BJ (cell line): ENCODE measurements around the gene STARD9. TPM values are rescaled to one million over a fixed set of nuclear protein-coding genes. Genes with fewer than 3 reads are reported as not detected.

Source experiments
- CTCF ChIA-PET: fragments of 350-600 bp; formaldehyde crosslinking; extraction: SDS; loops from one replicate; lab custom pipeline; 2021; ENCODE audit warnings: antibody characterized with exemption, inconsistent platforms; lab: Yijun Ruan, JAX
- POLR2A ChIA-PET: fragments of 300-600 bp; sonication (Branson Sonifier 250); formaldehyde crosslinking; extraction: SDS; loops from one replicate; lab custom pipeline; 2021; ENCODE audit warnings: antibody characterized with exemption; lab: Charles Lee
- DNase-seq: peaks from one replicate; pipeline ENCODE4 v3.0.0-alpha.2; 2011; ENCODE audit warnings: low read depth
- H3K27me3 ChIP-seq: 2 replicates; pipeline ENCODE4 v1.6.0; 2011; ENCODE audit warnings: low read length; ENCODE audit not compliant: control insufficient read depth, insufficient read depth
- H3K36me3 ChIP-seq: 2 replicates; pipeline ENCODE4 v1.5.1; 2011; ENCODE audit warnings: low read length; ENCODE audit not compliant: control insufficient read depth, insufficient read depth
- H3K4me3 ChIP-seq: 2 replicates; pipeline ENCODE4 v1.5.1; 2011; ENCODE audit warnings: low read depth, mild to moderate bottlenecking, control low read depth, low read length
- polyA plus RNA-seq: library from polyadenylated mRNA; depleted of rRNA; stranded (reverse); fragments of >200 nt; gene quantifications from 2 replicates; pipeline ENCODE4 v1.2.3, GENCODE V29; 2011
- TF ChIP-seq, protein P1 (sequence below): IDR thresholded peaks from 2 replicates; pipeline ENCODE4 v1.5.1; 2011; ENCODE audit warnings: low read depth, mild to moderate bottlenecking, control low read depth, inconsistent platforms, low read length, moderate library complexity; ENCODE audit not compliant: insufficient read depth

Gene STARD9
- polyA plus RNA-seq, 1 experiment, result 2.3 TPM

DNA sequence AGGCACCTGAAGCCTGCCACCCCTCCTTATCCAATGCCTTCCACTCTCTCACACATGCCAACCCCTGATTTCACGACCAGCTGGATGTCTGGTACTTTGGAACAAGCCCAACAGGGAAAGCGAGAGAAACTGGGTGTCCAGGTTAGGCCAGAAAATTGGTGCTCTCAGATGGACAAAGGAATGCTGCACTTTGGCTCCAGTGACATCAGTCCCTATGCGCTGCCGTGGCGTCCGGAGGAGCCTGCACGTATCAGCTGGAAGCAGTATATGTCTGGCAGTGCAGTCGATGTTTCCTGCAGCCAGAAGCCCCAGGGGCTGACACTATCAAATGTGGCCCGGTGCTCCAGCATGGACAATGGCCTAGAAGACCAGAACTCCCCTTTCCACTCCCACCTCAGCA, 116.4 kb downstream of the STARD9 start:
- TF ChIP-seq, protein P1, sequence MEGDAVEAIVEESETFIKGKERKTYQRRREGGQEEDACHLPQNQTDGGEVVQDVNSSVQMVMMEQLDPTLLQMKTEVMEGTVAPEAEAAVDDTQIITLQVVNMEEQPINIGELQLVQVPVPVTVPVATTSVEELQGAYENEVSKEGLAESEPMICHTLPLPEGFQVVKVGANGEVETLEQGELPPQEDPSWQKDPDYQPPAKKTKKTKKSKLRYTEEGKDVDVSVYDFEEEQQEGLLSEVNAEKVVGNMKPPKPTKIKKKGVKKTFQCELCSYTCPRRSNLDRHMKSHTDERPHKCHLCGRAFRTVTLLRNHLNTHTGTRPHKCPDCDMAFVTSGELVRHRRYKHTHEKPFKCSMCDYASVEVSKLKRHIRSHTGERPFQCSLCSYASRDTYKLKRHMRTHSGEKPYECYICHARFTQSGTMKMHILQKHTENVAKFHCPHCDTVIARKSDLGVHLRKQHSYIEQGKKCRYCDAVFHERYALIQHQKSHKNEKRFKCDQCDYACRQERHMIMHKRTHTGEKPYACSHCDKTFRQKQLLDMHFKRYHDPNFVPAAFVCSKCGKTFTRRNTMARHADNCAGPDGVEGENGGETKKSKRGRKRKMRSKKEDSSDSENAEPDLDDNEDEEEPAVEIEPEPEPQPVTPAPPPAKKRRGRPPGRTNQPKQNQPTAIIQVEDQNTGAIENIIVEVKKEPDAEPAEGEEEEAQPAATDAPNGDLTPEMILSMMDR, result no peak
- Histone ChIP-seq H3K4me3 (no peak overlapping the region), H3K27me3 (no peaks in the 10 kb centered on the region), H3K36me3 (peaks cover 2% of the 10 kb centered on the region)
- POLR2A ChIA-PET, result no interaction called here
- CTCF ChIA-PET, result no interaction called here
- no peak for DNase-seq

DNA sequence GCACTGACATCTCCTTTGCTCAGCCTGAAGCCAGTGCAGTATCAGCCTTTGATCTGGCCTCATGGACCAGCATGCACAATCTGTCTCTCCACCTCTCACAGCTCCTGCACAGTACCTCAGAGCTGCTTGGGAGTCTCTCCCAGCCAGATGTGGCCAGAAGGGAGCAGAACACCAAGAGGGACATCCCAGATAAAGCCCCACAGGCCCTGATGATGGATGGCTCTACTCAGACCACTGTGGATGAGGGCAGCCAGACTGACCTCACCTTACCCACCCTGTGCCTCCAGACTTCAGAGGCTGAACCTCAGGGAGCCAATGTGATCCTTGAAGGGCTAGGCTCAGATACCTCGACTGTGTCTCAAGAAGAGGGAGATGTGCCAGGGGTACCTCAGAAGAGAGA, 117.1 kb downstream of the STARD9 start:
- ChIA-PET CTCF (no interaction called here), POLR2A (no interaction called here)
- DNase-seq, result no peak
- no peaks in the 10 kb centered on the region for H3K27me3 ChIP-seq
- TF ChIP-seq, protein P1, result no peak
- H3K4me3 ChIP-seq, result no peak overlapping the region
- H3K36me3 ChIP-seq, result peaks cover 2% of the 10 kb centered on the region

DNA sequence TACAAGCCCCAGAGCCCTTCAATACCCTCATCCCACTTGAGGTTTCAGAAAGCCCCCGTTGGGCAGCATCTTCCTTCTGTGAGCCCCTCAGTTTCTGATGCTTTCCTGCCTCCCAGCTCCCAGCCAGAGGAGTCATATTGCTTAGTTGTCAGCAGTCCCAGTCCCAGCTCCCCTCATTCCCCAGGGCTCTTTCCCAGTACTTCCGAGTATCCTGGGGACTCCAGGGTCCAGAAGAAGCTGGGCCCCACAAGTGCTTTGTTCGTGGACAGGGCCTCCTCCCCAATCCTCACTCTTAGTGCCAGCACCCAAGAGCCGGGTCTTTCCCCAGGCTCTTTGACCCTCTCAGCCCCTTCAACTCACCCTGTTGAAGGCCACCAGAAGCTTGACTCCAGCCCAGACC, 117.6 kb downstream of the STARD9 start:
- no peak for DNase-seq
- Histone ChIP-seq H3K36me3 (peaks cover 2% of the 10 kb centered on the region), H3K27me3 (no peaks in the 10 kb centered on the region), H3K4me3 (no peak overlapping the region)
- TF ChIP-seq, protein P1, result no peak
- POLR2A ChIA-PET, result no interaction called here
- CTCF ChIA-PET, result interaction anchor here (0.7 to 3.2 kb wide), 3 partner anchors 10 to 233 kb away, joined by 3 to 17 read pairs (median 4); no protein-coding TSS in a partner anchor

GRCh38 chr15:42693496-42693895, 118.1 kb downstream of the STARD9 start:
- CTCF ChIA-PET, result interaction anchor here (0.7 to 3.2 kb wide), 3 partner anchors 10 to 233 kb away, joined by 3 to 17 read pairs (median 4); no protein-coding TSS in a partner anchor
- DNase-seq, result no peak
- TF ChIP-seq, protein P1, result no peak
- Histone ChIP-seq H3K4me3 (no peak overlapping the region), H3K36me3 (peaks cover 2% of the 10 kb centered on the region), H3K27me3 (no peaks in the 10 kb centered on the region)
- POLR2A ChIA-PET, result no interaction called here

DNA sequence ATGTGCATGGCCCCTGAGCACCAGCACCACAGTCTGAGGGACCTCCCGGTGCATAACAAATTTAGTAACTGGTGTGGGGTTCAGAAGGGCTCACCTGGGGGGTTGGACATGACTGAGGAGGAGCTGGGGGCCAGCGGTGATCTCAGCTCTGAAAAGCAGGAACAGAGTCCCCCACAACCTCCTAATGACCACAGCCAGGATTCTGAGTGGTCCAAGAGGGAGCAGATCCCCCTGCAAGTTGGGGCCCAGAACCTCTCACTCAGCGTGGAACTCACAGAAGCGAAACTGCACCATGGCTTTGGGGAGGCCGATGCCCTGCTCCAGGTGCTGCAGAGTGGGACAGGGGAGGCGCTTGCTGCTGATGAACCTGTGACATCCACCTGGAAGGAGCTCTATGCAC, 118.5 kb downstream of the STARD9 start:
- POLR2A ChIA-PET, result no interaction called here
- CTCF ChIA-PET, result interaction anchor here (0.6 to 3.2 kb wide), 3 partner anchors 11 to 1742 kb away, joined by 3 to 17 read pairs (median 4); no protein-coding TSS in a partner anchor

More for the DNA sequence above, 118.5 kb downstream of the STARD9 start:
- TF ChIP-seq, protein P1, result no peak
- Histone ChIP-seq H3K36me3 (peaks cover 2% of the 10 kb centered on the region), H3K27me3 (no peaks in the 10 kb centered on the region), H3K4me3 (no peak overlapping the region)
- no peak for DNase-seq
